Measurements from ENCODE around the gene RAPGEF2. TPM values are rescaled to one million over a fixed set of nuclear protein-coding genes. Genes with fewer than 3 reads are reported as not detected.
A peak's percentile ranks its signal among the peaks of the same experiment; 100 is the strongest.

Gene RAPGEF2
- total and polyA plus RNA-seq, 2 donors from 2014 or later = 6.9 to 50.6 TPM

DNA sequence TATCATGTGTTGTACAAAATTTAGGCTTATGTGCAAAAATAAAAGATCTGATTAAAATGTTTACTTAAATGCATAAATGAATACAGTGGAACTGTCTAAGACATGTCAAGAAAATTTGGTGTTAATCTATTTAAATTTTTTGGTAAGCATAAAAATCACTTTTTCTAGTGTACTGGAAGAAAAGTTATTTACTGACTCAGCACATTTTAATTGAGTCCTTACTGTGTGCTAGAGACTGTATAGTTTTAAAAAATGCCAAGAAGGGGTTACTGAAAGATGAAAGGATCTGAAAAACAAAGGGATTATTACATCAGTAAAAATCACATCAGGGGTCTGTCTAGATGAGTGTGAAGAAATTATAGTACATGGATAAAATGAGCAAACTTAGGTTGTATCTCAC is 60.6 kb downstream of the RAPGEF2 start:
- FAIRE-seq = peak; percentile 55

DNA sequence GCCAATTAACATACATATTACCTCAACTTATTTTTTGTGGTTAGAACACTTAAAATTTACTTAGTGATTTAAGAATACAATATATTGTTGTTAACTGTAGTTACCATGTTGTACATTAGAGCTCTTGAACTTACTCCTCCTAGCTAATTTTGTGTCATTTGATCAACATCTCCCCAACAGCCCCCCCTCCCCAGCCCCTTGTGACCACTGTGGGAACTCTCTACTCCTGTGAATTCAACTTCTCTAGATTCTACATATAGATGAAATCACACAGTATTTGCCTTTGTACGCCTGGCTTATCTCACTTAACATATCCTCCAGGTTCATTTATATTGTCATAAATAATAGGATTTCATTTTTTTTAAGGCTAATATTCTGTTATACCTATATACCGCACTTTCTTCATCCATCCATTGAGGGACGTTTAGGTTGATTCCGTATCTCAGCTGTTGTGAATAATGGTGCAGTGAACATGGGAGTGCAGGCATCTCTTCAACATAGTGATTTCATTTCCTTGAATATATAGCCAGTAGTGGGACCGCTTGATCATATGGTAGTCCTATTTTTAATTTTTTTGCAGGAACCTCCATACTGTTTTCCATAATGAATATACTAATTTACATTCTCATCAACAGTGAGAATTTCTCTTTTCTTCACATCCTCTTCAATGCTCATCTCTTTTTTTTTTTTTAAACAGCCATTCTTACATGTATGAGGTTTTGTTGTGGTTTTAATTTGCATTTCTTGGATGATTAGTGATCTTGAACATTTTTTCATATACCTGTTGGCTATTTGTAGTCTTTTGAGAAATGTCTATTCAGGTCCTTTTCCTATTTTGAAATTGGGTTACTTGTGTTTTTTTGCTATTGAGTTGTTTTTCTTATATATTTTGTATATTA is 66.8 kb downstream of the RAPGEF2 start:
- no peak for FAIRE-seq
- Histone ChIP-seq H3K4me1 (ENCODE audit: control insufficient read depth in 2 of 3, insufficient read depth in 2 of 3, low read depth in 1 of 3, low read length in 3 of 3) (peaks cover 0 to 21% (median 2%) of the 10 kb centered on the region in 3 donors), H3K27me3 (ENCODE audit: control insufficient read depth, insufficient read depth, low read length) (no peaks in the 10 kb centered on the region), H3K27ac (ENCODE audit: low read depth in 2 of 2, low read length in 2 of 2) (no peak overlapping the region), H3K9me3 (ENCODE audit: control insufficient read depth in 2 of 3, insufficient read depth in 1 of 3, low read length in 3 of 3) (no peaks in the 10 kb centered on the region), H3K36me3 (ENCODE audit: control insufficient read depth in 2 of 3, insufficient read depth in 3 of 3, low read length in 3 of 3) (no peaks in the 10 kb centered on the region), H3K9ac (ENCODE audit: low read length in 3 of 3) (no peak overlapping the region), H3K4me3 (ENCODE audit: low read length in 3 of 3) (no peak overlapping the region)
- intact Hi-C loops (cut with DNase I) = loop anchor here (10.0 kb wide), 1 partner anchor 315 kb away; no protein-coding TSS in a partner anchor
- DNase-seq = no peak
- TF ChIP-seq, protein P1, sequence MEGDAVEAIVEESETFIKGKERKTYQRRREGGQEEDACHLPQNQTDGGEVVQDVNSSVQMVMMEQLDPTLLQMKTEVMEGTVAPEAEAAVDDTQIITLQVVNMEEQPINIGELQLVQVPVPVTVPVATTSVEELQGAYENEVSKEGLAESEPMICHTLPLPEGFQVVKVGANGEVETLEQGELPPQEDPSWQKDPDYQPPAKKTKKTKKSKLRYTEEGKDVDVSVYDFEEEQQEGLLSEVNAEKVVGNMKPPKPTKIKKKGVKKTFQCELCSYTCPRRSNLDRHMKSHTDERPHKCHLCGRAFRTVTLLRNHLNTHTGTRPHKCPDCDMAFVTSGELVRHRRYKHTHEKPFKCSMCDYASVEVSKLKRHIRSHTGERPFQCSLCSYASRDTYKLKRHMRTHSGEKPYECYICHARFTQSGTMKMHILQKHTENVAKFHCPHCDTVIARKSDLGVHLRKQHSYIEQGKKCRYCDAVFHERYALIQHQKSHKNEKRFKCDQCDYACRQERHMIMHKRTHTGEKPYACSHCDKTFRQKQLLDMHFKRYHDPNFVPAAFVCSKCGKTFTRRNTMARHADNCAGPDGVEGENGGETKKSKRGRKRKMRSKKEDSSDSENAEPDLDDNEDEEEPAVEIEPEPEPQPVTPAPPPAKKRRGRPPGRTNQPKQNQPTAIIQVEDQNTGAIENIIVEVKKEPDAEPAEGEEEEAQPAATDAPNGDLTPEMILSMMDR (IDR thresholded peaks at IDR 0.05; ENCODE audit: borderline replicate concordance, extremely low read depth, insufficient read depth) = no peak

More for the DNA sequence above, 60.6 kb downstream of the RAPGEF2 start:
- H3K9me3 ChIP-seq (ENCODE audit: control insufficient read depth in 2 of 3, insufficient read depth in 1 of 3, low read length in 3 of 3) = no peaks in the 10 kb centered on the region
- H3K27ac ChIP-seq (ENCODE audit: low read depth in 2 of 2, low read length in 2 of 2) = no peak overlapping the region
- TF ChIP-seq, protein P1 (IDR thresholded peaks at IDR 0.05; ENCODE audit: borderline replicate concordance, extremely low read depth, insufficient read depth) = no peak
- DNase-seq = no peak
- no peaks in the 10 kb centered on the region for H3K27me3 ChIP-seq (ENCODE audit: control insufficient read depth, insufficient read depth, low read length)
- H3K4me3 ChIP-seq (ENCODE audit: low read length in 3 of 3) = no peak overlapping the region
- intact Hi-C loops (cut with DNase I) = no loop called here
- no peaks in the 10 kb centered on the region for H3K36me3 ChIP-seq (ENCODE audit: control insufficient read depth in 2 of 3, insufficient read depth in 3 of 3, low read length in 3 of 3)
- no peak overlapping the region for H3K9ac ChIP-seq (ENCODE audit: low read length in 3 of 3)
- peaks cover 0 to 12% (median 5%) of the 10 kb centered on the region in 3 donors for H3K4me1 ChIP-seq (ENCODE audit: control insufficient read depth in 2 of 3, insufficient read depth in 2 of 3, low read depth in 1 of 3, low read length in 3 of 3)

DNA sequence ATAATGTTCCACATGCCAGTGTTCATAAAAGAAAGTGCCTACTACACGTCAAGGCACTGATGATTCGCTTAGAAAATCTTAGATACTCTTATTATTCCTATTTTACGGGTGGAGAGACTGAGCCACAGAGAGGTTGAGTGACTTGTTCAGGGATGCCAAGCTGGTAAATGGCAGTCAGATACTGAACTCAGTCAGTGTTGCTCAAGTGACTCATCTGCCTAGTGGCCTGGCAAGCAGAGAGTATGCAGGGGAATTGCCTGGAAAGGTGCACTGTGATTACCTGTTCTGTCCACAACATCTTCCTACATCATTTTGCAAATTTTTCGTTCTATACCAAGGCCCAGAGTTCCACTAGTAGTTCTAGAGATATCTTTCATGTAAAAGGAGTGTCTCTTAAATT is 68.4 kb downstream of the RAPGEF2 start:
- no peaks in the 10 kb centered on the region for H3K27me3 ChIP-seq (ENCODE audit: control insufficient read depth, insufficient read depth, low read length)
- no peak overlapping the region for H3K4me3 ChIP-seq (ENCODE audit: low read length in 3 of 3)
- no peak overlapping the region for H3K27ac ChIP-seq (ENCODE audit: low read depth in 2 of 2, low read length in 2 of 2)
- intact Hi-C loops (cut with DNase I) = loop anchor here (10.0 kb wide), 1 partner anchor 316 kb away; no protein-coding TSS in a partner anchor
- H3K36me3 ChIP-seq (ENCODE audit: control insufficient read depth in 2 of 3, insufficient read depth in 3 of 3, low read length in 3 of 3) = no peaks in the 10 kb centered on the region
- no peak overlapping the region for H3K9ac ChIP-seq (ENCODE audit: low read length in 3 of 3)
- TF ChIP-seq, protein P1 (IDR thresholded peaks at IDR 0.05; ENCODE audit: borderline replicate concordance, extremely low read depth, insufficient read depth) = no peak
- DNase-seq = no peak
- no peaks in the 10 kb centered on the region for H3K9me3 ChIP-seq (ENCODE audit: control insufficient read depth in 2 of 3, insufficient read depth in 1 of 3, low read length in 3 of 3)
- no peak for FAIRE-seq
- H3K4me1 ChIP-seq (ENCODE audit: control insufficient read depth in 2 of 3, insufficient read depth in 2 of 3, low read depth in 1 of 3, low read length in 3 of 3) = peaks cover 0 to 26% (median 5%) of the 10 kb centered on the region in 3 donors

Data from kidney (tissue), 14 donors.